Head of caudate nucleus (tissue), 42 donors: ENCODE results near the gene ZNF846.

Source experiments
- DNase-seq, 42 donors: peaks; one replicate each; pipeline versions ENCODE4 v3.0.0 to v3.0.0-alpha.2; 2020 to 2021; ENCODE audit warnings: mixed read lengths in 7 of 42
- intact Hi-C: fragments of 100-400 bp; cut with DNase I; formaldehyde crosslinking; loops from one replicate; pipeline ENCODE4 v1.15.0; 2022

Gene ZNF846

DNA sequence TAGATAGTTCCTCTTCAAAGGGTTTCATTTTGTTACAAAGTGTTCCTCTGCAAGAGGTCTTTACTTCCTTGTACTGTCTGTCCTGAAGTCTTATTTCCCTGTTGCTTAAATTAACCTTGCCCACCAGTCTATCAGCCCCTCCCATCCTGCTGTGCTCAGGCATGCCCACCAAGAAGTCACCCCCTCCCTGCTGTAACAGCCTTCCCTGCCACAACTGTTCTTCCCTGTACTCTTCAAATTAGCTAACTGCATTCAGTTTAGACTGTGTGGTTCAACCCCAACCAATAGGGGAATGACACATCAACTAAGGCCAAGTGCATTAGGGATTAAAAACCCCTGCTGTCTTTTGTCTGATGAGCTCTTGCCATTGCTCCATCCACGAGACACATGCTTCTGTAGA lies 59.2 kb downstream of the ZNF846 start:
- intact Hi-C loops: no loop called here
- DNase-seq: peak in 19 of 42 donors; percentile 4 to 55 (median 20)

DNA sequence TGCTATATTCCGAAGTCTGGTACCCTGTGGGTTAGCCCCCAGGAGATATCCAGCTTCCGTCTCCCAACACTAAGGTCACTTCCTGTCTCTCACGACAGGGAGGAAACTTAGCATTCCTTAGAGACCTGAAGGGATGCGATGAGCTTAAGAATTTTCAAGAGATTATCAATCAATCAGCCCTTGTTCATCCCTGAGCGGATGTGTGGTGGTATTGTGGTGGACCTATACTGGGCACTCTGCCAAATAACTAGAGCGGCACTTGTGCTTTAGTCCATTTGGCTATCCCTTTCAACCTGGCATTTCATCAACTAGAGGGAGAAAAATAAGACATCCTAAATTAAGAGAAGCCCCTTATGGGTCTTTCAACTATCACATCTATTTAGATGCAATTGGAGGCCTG lies 62.7 kb downstream of the ZNF846 start:
- DNase-seq: no peak
- intact Hi-C loops: no loop called here

DNA sequence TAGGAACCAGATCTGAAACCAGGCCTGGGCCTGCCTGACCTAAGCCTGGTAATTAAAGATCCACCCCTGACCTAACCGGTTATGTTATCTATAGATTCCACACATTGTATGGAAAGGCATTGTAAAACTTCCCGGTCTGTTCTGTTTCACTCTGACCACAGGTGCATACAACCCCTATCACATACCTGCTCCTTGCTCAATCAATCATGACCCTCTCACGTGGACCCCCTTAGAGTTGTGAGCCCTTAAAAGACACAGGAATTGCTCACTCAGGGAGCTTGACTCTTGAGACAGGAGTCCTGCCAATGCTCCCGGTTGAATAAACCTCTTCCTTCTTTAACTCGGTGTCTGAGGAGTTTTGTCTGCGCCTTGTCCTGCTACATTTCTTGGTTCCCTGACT lies 66.4 kb downstream of the ZNF846 start:
- DNase-seq: no peak

More for the DNA sequence above, 66.4 kb downstream of the ZNF846 start:
- intact Hi-C loops: no loop called here
